Fibroblast of peridontal ligament (primary cell): ENCODE measurements around the gene ACSBG1.
A peak's percentile ranks its signal among the peaks of the same experiment; 100 is the strongest.
"Not testable (repeated sequence)": the region's sequence is repeated elsewhere in the genome, so short reads cannot be mapped to it uniquely, and the experiment has no call there.

Experiments
- DNase-seq: peaks from one replicate; pipeline ENCODE4 v3.0.0-alpha.2; 2010; ENCODE audit errors: extremely low read depth

Gene ACSBG1

DNA sequence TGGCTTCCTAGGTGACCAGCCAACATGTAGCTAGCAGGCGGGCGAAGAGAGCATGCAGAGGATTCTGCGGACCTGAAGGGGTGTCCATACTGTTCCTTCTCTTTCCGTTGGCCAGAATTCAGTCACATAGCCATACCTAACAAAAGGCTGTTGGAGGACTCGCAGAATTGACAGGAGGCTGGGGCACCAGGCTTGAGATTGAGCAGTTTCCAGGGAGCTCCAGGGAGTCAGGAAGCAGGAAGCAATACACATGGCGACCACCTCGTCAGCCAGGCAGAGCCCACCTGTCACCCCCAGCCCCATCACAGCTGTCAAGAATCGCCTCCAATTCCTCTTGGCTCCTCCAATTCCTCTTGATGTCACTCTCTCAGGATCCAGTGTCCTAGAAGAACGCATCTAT is 16.8 kb upstream of the ACSBG1 start:
- no peak for DNase-seq

DNA sequence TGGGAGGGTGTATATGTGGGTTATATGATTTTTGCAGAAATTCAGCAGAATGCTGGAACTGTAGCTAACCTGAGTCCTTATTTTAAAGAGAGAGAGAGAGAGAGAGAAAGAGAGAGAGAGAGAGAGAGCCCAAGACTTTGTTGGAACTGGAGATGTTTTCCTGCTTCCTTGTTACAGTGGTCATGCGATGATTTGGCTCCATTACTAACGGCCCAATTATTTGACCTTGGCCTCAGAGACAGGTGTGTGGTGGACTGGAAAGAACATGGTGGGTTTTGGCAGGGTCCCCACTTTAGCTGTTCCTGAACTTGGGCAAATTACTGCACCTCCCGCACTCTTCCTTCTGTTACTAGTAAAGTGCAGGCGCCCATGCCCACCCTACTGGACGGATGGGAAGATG is 14.8 kb upstream of the ACSBG1 start:
- no peak for DNase-seq

DNA sequence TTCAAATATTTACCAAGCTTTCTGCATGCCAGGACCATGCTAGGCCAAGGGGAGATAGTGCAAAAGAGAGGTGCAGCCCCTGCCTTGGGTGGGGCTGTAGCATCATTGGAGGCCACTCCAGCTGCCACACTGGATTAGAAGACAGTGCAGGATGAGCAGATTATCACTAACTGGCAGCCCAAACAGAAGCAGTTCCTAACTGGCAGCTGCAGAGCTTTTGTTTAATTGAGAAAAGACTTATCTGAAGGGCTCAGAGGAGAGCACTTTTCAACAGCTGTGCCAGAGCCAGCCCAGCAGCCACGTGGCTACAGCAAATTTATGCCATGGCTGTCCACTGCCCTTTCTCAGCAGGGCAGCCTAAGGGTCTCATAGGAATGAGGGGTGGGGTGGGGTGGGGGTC is 13.5 kb upstream of the ACSBG1 start:
- no peak for DNase-seq

DNA sequence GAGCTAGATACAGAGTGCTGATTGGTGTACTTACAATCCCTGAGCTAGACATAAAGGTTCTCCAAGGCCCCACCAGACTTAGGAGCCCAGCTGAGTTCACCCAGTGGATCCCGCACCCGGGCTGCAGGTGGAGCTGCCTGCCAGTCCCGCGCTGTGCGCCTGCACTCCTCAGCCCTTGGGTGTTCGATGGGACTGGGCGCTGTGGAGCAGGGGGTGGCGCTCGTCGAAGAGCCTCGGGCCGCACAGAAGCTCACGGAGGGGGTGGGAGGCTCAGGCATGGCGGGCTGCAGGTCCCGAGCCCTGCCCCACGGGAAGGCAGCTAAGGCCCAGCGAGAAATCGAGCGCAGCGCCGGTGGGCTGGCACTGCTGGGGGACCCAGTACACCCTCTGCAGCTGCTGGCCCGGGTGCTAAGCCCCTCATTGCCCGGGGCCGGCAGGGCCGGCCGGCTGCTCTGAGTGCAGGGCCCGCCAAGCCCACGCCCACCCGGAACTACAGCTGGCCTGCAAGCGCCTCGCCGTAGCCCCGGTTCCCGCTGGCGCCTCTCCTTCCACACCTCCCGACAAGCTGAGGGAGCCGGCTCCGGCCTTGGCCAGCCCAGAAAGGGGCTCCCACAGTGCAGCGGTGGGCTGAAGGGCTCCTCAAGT is 11.7 kb upstream of the ACSBG1 start:
- not testable (repeated sequence) for DNase-seq

DNA sequence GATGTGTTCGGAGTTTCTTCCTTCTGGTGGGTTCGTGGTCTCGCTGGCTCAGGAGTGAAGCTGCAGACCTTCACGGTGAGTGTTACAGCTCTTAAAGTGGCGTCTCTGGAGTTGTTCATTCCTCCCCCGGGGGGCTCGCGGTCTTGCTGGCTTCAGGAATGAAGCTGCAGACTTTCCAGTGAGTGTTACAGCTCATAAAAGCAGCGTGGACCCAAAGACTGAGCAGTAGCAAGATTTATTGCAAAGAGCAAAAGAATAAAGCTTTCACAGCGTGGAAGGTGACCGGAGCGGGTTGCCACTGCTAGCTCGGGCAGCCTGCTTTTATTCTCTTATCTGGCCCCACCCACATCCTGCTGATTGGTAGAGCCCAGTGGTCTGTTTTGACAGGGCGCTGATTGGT is 11.0 kb upstream of the ACSBG1 start:
- DNase-seq, result not testable (repeated sequence)

DNA sequence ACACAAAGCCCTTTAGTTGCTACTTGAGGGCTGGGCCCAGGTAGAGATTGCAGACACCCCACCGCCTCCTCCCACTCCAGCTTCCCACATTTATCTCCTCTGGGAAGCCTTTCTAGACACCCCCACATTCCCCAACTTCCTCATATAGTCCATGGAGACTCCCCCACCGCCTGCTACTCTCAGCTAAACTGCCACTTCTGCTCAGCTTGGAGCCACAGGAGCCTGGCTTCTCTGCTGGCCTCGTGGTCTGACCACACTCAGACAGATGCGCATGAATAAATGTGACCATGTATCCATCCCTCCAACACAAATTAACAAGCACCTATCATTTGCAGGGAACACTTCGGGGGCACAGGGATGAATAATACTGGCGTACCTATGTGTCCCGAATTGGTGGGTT is 10.5 kb upstream of the ACSBG1 start:
- DNase-seq, result no peak

DNA sequence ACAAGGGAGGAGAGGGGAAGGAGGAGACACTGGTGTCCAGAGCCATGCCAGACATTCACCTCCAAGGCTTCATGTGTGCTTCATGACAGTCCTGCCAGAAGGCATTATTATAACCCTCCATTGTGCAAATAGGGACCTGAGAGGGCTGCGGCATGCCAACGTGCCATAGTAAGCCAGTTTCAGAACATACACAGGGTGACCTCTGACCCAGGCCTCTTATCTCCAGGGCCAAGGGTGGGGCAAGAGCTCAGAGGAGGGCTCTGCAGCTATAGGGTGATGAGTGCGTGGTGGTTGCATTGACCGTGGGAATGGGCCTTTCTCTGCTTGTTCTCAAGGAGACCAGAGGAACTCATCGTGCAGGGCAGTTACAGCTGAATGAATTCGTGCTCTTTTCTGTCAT is 9.7 kb upstream of the ACSBG1 start:
- no peak for DNase-seq

DNA sequence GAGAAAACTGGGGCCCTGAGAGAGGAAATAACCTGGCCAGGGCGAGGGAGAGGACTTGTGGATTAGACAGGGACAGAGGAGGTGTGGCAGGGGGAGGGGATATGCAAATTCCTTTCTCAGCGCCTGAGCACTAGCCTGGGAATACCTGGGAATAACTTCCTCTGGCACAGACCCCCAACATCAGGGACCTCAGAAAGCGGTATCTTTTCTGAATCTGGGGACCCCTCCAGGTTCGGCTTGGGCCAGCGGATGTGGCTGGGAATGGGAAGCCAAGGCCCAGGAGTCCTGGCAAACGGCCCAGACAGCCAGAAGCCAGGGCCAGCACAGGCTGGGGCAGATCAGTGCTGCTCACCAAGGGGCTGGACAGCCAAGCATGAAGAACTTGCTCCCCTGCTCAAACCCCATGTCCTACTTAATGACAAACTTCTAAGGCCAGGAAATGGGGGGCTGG is 9.2 kb upstream of the ACSBG1 start:
- DNase-seq, result no peak

DNA sequence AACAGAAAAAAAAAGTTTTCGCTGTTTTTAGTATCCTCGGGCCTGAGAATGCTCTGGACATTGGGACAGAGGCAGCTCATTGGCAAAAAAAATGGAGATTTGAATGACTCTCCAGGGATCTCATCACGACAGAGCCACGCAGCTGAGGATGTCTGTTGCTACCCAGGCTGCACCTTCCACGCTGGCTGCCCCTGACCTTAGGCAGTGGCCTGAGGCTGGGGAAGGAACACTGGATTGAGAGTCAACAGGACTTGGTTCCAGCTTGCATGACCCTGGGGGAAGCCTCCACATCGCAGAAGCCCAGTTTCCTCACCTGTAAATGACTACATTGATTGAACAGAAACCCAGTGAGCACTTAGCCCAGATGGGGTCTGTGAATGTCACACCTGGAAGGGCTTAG is 8.7 kb upstream of the ACSBG1 start:
- DNase-seq, result no peak

DNA sequence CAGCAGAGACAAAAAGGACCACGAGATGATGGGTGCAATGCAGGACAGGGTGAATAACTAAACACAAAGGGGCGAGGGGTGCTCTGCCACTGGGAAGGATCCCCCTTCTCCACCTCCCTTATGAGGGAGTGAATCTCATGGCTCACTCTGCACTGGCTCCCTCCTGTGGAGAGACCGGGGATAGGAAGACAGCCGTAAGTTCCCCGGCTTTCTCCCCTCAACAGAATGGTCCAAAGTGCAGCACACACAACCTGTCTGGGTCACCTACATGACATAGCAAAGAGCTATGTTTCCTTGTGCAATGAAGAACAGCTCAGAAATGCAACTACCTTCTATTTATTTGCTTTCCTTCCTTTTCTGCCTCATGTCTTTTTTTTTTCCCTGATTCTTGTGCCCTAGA is 7.8 kb upstream of the ACSBG1 start:
- DNase-seq, result no peak

DNA sequence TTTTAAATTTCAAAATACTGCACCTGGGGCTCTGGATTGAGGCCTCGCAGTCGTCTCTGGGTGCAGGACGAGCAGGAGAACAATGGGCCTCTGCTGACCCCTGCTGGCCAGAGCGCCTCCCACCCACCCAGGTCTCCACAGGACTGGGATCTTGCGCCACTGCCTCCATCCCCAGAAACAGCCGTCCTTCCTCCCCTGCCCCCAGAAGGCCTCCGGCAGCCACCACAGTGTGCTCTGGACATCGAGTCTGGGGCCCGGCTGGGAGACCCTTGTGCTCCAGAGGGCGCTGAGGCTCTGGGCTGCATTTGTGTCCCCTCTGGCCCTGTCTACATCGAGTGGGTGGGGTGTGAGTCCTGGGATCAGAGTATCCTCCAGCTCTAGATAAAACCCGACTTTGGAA is 6.7 kb upstream of the ACSBG1 start:
- DNase-seq, result peak; percentile 67

DNA sequence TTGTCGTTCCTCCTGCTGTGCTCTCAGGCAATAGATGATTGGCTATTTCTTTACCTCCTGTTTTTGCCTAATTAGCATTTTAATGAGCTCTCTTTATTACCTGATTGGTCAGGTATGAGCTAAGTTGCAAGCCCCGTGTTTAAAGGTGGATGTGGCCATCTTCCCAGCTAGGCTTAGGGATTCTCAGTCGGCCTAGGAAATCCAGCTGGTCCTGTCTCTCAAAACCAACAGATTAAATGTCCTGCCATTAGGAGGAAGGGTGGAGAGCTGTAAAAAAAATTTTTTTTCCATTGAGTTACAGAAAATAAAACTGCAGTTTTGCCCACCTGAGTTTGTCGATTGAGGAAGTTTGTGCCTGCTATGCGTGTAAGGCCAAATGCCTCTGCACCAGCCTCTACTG is 5.4 kb upstream of the ACSBG1 start:
- DNase-seq, result no peak

DNA sequence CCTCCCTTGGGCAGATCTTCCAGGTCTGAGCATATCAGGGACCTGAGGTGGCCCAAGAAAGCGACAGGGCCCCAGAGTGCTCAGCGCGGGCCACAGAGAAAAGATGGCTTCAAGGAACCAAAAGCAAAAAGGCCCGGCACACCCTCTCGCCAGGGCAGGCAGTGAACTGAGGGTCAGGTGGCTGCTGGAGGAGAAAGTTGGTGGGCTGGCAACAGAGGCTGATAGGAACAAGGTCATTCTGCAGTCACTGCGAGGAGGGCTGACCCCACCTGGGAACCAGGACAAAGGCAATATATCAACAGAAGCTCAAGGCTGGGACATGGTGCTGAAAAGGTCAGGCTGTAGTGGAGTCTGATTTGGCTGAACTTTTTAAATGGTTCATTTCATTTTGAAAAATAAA is 2.8 kb upstream of the ACSBG1 start:
- DNase-seq, result no peak

DNA sequence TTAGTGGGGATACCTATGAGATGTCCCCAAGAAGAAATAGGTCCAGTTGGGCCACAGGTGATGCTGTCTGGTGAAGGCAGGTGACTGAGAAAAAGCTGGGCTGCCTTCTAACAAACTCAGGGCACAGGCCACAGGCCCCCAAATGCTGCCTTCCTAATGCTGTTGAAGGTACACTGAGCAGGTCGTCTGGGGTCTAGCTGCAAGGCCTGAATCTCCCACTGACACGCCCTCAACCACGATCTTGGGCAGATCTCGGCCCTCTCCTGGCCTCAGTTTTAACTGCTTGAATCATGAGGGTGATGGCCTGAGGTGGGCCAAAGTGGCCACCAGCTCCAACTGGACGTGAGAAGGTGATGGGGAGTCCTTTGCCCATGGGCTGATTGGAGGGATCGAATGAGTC is 2.1 kb upstream of the ACSBG1 start:
- DNase-seq, result no peak

DNA sequence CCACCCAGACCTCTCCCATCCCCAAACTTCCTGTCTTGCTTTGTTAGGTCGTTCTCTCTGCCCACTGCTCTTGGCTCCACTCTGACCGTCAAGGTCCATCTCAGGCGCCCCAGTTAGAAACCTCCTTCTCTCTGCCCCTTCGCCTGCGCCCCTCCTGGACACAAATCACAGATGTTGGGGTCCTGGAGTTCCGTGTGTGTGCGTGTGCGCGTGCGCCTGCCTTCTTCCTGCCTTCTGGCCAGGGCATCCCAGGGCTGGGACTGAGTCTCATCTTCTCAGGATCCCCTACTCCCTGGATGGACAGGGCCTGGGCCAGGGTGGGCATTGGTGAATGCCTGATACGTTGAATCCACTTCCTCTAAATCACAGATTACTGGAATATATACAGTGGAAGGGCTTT is 869 bp downstream of the ACSBG1 start:
- DNase-seq, result no peak

DNA sequence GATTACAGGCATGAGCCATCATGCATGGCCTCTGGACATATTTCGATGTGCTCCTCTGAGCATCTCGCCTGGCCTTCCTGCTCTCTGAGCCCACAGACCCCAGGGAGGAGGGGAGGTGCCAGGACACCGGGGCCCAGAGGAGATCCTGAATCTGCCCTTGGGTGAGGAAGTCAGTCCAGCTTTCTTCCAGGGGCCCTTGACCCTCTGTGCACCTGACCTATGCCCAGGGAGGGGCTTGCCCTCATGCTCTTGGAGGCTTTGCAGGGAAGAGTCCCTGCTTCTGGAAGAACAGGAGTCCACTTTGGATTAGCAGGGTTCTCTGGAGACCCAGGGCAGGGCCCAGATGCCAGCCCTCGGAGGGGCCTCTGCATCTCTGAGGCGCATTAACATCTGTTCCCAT is 1.4 kb downstream of the ACSBG1 start:
- DNase-seq, result no peak

DNA sequence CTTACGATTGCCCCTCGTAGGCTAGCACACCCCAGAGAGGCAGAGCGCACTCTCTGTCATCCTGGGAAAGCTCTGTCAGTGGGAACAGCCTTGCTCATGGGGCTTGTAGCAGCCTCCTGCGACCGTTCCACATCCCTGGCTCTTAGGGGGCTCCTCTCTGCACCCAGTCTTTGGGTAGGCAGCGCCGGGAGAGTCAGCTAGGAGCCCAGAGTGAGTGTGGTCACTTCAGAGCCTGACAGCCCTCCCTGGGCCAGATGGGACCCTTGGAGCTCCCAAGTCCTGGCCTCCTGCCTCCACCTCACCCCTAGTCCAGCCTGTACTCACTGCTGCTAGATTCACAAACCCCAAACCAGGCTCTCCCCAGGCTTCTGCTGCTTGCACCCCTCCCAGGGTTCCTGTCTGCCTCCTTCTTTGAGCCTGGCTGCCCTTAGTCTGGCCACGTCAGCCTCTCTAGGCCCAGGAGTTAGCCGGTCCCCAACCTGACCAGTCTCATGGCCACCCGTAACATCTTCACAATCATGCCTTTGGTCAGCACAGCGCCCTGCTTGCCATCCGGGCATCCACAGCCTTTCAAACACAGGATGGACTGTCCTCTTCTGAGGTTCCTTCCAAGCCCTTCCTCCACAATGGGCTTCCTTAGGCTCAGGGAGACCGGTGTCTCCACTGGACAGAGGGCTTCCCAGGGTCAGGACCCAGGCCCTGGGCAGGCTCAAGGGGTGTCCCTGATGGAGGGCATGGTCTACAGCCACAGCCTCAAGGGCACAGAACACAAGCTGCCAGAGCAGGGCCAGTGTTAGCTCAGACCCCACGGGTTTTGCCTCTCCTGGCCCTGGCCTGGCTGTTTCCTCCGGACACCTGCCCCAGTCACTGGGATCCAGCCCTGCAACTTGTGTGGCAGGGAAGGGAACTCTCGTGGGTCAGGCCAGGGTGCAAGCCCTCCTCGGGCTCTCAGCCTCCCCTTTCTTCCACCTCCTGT is 4.6 kb downstream of the ACSBG1 start:
- DNase-seq, result no peak

DNA sequence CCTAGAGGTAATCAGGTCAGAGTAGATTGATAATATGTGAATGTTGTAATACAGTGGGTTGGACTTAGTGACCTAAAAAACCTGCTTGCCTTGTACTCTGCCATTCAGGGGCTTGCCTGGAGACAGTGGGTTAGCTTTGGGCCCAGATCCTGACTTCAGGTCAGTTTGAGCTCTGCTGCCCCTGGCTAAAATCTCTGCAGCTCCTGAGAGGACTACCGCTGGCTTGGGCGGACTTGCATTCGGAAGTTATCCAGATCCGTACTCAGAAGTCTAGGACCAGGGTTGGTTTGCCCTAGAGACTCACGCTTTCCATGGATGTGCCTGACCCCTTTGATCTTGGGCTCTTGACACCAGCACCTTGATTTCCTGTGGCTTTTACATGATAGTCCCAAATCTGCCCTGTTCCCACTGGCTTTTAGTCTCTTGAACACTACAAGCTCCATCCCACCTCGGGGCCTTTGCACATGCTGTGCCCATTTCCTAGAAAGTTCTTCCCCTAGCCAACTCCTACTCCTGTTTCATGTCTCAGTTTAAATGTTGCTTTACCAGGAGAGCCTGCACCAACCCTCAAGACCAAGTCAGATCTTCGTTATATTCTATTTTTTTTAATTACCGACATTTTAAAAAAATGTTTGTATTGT is 5.9 kb downstream of the ACSBG1 start:
- DNase-seq, result no peak

DNA sequence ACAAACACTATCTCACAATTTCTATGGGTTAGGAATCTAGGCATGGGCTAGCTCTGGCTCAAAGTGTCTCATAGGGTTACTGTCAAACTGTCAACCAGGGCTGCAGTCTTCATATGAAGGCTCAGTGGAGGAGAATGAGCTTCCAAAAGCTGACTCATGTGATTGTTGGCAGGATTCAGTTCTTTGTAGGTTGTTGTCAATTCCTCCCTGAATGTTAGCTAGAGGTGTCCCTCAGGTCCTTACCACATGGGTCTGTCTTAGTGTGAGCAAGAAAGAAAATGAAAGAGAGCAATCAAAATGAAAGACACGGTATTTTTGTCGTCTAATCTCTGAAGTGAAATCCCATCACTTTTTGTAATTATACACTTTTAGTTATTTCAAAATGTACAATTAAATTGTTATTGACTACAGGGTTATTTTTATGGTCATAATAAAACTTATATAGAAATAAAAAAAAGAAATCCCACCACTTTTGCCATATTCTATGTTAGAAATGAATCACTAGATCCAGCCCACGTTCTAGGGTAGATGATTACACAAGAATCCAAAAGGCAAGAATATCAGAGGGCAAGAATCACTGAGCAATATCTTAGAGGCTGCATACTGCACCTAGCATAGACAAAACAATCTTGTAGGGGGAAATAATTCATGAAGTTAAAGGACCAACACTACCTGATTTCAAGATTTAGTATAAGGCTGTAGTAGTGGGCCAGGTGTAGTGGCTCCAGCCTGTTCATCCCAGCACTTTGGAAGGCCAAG is 8.4 kb downstream of the ACSBG1 start:
- no peak for DNase-seq

DNA sequence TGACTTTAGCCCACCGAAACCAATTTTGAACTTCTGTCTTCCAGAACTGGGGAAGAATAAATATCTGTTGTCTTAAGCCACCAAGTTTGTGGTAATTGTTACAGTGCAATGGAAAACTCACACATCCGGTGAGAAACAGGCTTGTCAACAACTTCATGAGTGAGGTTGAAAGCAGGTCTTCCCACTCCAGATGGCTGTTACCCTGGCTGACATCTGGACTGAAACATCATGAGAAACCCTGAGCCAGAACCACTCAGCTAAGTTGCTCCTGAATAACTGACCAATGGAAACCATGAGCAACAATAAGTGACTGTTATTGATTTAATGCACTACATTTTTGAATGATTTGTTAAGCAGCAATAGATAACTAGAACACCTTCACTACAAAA is 10.3 kb downstream of the ACSBG1 start:
- no peak for DNase-seq

DNA sequence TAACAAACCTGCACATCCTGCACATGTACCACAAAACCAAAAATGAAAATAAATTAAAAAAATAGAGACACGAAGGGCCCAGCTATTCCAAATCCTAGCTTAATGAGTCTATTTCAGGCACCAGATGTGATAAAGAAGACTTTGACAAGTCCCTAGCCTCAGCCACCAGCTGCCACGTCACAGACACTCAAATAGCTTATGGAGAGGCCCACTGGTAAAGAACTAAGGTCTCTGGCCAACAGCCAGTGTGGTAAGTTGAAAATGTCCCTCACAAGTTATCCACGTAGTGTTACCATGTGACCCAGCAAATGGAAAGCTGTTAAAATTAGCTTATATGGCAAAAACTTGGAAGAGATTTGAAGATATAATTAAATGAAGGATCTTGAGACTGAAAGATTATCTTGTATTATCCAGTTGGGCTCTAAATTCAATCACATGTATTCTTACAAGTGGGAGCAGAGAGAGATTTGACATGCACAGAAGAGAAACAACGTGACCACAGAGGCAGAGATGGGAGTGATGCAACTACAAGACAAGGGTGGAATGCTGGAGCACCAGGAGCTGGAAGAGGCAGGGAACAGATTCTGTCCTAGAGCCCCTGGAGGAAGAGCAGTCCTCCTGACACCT is 10.9 kb downstream of the ACSBG1 start:
- DNase-seq, result peak; percentile 31
